Measurements from ENCODE around the gene CLCN5.

- TF ChIP-seq CTCF (IDR thresholded peaks at IDR 0.05; ENCODE audit: low read depth, low read length, poor library complexity, severe bottlenecking) (no peak), EZH2phosphoT487 (IDR thresholded peaks at IDR 0.05; ENCODE audit: borderline replicate concordance, low read length) (no peak)
Observed at GRCh38 chrX:50067435-50068284, 145.3 kb downstream of the CLCN5 start.
